ENCODE results near the gene BRCC3.

BRCC3 gene

GRCh38 chrX:155056877-155057792 lies 14.2 kb upstream of the BRCC3 start:
- peak; percentile 52 to 62 for DNase-seq

GRCh38 chrX:155061760-155062159 lies 9.5 kb upstream of the BRCC3 start:
- DNase-seq: no peak

- peak in 1 of 2 donors; percentile 7 for DNase-seq
These were observed 6.1 kb upstream of the BRCC3 start for GRCh38 chrX:155065035-155065734.

- DNase-seq: peak; percentile 35 to 45
These were observed 3.1 kb upstream of the BRCC3 start for GRCh38 chrX:155068165-155068564.

- no peak for DNase-seq
These were observed 1.9 kb upstream of the BRCC3 start for GRCh38 chrX:155069414-155069813.

- no peak for DNase-seq
These were observed 1.3 kb upstream of the BRCC3 start for GRCh38 chrX:155070038-155070437.

GRCh38 chrX:155070663-155070974 lies 689 bp upstream of the BRCC3 start:
- DNase-seq: no peak

- peak; percentile 39 to 46 for DNase-seq
These were observed 479 bp downstream of the BRCC3 start for GRCh38 chrX:155071694-155072280.

GRCh38 chrX:155086202-155086840 lies 15.0 kb downstream of the BRCC3 start:
- peak; percentile 11 to 23 for DNase-seq

GRCh38 chrX:155086961-155087735 lies 15.8 kb downstream of the BRCC3 start:
- DNase-seq: no peak

- DNase-seq: peak; percentile 13 to 18
These were observed 23.3 kb downstream of the BRCC3 start for GRCh38 chrX:155094468-155095061.

GRCh38 chrX:155105919-155106318 lies 34.6 kb downstream of the BRCC3 start:
- DNase-seq: no peak

- DNase-seq: no peak
These were observed 37.1 kb downstream of the BRCC3 start for GRCh38 chrX:155108427-155108826.

GRCh38 chrX:155112171-155112570 lies 40.9 kb downstream of the BRCC3 start:
- no peak for DNase-seq

- DNase-seq: no peak
These were observed 41.8 kb downstream of the BRCC3 start for GRCh38 chrX:155113097-155113496.

- peak; percentile 38 to 57 for DNase-seq
These were observed 44.0 kb downstream of the BRCC3 start for GRCh38 chrX:155115174-155115819.

- DNase-seq: no peak
These were observed 56.2 kb downstream of the BRCC3 start for GRCh38 chrX:155127465-155127864.

- DNase-seq: no peak
These were observed 56.6 kb downstream of the BRCC3 start for GRCh38 chrX:155127940-155128339.

- no peak for DNase-seq
These were observed 60.8 kb downstream of the BRCC3 start for GRCh38 chrX:155132110-155132509.

- DNase-seq: no peak
These were observed 62.9 kb downstream of the BRCC3 start for GRCh38 chrX:155134255-155134654.

GRCh38 chrX:155143959-155144548 lies 72.7 kb downstream of the BRCC3 start:
- DNase-seq: no peak

Data from inflammatory macrophage (primary cell).